Measurements from ENCODE around the gene MFAP3.

GRCh38 chr5:154087260-154087659 lies 48.5 kb downstream of the MFAP3 start:
- TF ChIP-seq POLR2AphosphoS5 (IDR thresholded peaks at IDR 0.05) = peak; percentile 96
- no peak for TF ChIP-seq EZH2 (IDR thresholded peaks at IDR 0.05; ENCODE audit: borderline replicate concordance, insufficient read depth, low read length, poor library complexity, severe bottlenecking)
- TF ChIP-seq, protein P1, sequence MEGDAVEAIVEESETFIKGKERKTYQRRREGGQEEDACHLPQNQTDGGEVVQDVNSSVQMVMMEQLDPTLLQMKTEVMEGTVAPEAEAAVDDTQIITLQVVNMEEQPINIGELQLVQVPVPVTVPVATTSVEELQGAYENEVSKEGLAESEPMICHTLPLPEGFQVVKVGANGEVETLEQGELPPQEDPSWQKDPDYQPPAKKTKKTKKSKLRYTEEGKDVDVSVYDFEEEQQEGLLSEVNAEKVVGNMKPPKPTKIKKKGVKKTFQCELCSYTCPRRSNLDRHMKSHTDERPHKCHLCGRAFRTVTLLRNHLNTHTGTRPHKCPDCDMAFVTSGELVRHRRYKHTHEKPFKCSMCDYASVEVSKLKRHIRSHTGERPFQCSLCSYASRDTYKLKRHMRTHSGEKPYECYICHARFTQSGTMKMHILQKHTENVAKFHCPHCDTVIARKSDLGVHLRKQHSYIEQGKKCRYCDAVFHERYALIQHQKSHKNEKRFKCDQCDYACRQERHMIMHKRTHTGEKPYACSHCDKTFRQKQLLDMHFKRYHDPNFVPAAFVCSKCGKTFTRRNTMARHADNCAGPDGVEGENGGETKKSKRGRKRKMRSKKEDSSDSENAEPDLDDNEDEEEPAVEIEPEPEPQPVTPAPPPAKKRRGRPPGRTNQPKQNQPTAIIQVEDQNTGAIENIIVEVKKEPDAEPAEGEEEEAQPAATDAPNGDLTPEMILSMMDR (IDR thresholded peaks at IDR 0.05; ENCODE audit: poor library complexity, severe bottlenecking) = no peak

Data from neural cell (in vitro differentiated cells).